Measurements from ENCODE around the gene MYMK.

- no peak for TF ChIP-seq CTCF (IDR thresholded peaks at IDR 0.05)
- no peak for TF ChIP-seq POLR2A (IDR thresholded peaks at IDR 0.05)
Observed at GRCh38 chr9:133538176-133538575, 13.4 kb upstream of the MYMK start.
